AG10803 (cell line): ENCODE measurements around the gene TPO.
"Not testable (repeated sequence)": the region's sequence is repeated elsewhere in the genome, so short reads cannot be mapped to it uniquely, and the experiment has no call there.

Experiments used
- DNase-seq: peaks from one replicate; pipeline ENCODE4 v3.0.0; 2010; ENCODE audit warnings: low read depth
- H3K4me3 ChIP-seq: 2 replicates; pipeline ENCODE4 v1.5.1; 2011; ENCODE audit warnings: mild to moderate bottlenecking, low read length, control low read depth
- TF ChIP-seq, protein P1 (sequence below): conservative IDR thresholded peaks from 2 replicates; pipeline ENCODE4 v1.5.1; 2011; ENCODE audit warnings: mild to moderate bottlenecking, low read length, control low read depth, inconsistent platforms

Gene TPO

DNA sequence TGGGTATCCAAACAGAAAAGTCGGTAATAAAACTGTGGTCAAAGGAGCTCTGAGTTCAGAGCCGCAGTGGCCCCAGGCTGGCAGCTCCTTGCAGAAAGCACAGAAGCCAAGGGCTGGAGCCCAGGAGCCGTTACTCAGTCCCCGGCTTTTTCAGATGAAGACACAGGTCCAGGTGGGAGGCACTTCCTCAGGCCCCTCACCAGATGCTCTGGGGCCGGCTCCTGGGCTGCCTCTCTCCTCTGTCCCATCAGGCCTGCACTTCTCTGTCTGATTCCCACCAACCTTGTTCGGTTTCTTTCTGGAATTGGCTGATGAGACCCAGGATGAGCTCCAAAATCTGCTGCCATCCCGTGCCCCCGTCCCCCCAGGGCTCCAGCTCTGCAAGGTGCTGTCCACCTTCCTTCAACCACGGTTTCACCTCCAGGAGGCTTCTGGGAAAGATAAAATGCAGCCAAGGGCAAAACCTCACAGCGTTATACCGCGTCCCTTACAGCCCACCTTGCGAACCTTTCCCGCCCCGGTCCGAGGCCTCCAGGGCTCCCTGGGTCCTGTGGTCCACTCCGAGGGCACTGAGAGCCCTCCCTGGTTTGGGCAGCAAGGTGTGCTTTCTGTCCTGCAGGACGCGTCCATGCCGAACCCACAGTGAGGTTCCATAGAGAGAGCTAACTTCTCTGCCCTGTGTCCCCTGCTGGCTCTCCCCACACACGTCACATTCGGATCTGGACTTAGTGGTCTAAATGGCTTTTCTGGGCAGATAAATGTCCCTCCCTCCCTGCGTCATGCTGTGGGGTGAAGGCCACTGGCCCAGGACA is 102.9 kb downstream of the TPO start:
- no peak for DNase-seq
- H3K4me3 ChIP-seq: no peak overlapping the region
- TF ChIP-seq, protein P1, sequence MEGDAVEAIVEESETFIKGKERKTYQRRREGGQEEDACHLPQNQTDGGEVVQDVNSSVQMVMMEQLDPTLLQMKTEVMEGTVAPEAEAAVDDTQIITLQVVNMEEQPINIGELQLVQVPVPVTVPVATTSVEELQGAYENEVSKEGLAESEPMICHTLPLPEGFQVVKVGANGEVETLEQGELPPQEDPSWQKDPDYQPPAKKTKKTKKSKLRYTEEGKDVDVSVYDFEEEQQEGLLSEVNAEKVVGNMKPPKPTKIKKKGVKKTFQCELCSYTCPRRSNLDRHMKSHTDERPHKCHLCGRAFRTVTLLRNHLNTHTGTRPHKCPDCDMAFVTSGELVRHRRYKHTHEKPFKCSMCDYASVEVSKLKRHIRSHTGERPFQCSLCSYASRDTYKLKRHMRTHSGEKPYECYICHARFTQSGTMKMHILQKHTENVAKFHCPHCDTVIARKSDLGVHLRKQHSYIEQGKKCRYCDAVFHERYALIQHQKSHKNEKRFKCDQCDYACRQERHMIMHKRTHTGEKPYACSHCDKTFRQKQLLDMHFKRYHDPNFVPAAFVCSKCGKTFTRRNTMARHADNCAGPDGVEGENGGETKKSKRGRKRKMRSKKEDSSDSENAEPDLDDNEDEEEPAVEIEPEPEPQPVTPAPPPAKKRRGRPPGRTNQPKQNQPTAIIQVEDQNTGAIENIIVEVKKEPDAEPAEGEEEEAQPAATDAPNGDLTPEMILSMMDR: no peak

DNA sequence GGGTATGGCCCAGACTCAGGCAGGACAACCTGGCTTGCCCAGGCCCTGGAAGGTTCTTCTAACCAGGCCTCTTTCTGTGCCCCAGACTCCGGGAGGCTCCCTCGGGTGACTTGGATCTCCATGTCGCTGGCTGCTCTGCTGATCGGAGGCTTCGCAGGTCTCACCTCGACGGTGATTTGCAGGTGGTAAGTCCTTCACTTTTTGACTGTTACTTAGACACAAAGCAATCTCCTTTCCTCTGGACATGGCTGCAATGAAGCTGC is 103.5 kb downstream of the TPO start:
- TF ChIP-seq, protein P1: no peak

DNA sequence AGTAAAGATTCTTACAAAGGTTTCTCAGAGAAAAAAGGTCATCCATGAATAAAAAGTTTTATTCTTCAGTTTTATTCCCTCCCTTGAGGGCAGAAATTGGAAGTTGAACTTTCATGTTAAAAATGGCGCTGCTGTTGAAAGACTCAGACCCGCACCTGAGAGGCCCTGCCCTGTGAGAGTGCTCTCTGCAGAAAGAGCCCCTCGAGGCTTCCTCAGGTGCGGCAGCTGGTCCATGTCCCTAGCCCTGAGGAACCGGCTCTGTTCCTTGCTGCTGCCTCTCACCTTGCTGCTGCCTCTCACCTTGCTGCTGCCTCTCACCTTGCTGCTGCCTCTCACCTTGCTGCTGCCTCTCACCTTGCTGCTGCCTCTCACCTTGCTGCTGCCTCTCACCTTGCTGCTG is 104.0 kb downstream of the TPO start:
- not testable (repeated sequence) for DNase-seq, H3K4me3 ChIP-seq

More for the DNA sequence above, 103.5 kb downstream of the TPO start:
- no peak overlapping the region for H3K4me3 ChIP-seq
- DNase-seq: no peak

DNA sequence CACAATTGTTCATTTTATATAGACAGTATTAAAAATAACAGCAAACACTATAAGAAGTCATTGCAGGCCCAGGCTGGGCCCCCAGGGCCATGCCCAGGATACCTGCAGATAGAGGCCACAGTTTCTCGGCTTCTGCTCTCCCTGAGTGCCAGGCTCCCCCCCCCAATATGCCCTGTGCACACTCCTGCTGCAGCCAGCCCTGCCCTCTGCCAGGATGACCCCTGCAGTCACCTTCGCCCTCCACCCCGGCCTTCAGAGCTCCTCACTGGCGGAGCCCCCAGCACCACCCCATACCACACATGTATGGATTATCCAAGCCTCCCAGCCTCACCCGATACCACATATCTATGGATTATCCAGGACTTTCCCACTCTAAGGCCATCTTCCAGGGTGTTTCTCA is 104.5 kb downstream of the TPO start:
- TF ChIP-seq, protein P1: no peak
- H3K4me3 ChIP-seq: no peak overlapping the region
- no peak for DNase-seq

DNA sequence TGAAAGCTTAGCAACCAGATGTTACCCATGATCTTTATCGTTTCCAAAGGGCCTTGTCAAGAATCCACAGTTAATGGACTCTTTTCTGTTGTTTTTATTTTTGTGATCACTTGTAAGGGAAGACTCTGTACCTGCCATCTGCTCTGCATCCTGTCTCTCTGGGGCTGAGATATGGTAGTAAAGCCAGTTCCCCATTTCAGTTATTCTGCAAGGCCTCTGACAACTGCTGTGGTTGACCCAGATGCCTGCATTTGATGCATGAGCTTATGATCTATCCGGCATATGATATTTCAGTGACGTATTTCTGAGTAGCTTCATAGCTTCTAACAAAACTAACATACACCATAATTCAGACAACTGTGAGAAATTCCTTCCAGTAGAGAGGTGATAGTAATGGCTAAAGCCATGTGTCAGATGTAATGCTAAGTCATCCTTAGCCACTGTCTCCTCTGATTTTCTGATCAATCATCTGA is 105.1 kb downstream of the TPO start:
- TF ChIP-seq, protein P1: no peak
- no peak for DNase-seq
- no peak overlapping the region for H3K4me3 ChIP-seq

DNA sequence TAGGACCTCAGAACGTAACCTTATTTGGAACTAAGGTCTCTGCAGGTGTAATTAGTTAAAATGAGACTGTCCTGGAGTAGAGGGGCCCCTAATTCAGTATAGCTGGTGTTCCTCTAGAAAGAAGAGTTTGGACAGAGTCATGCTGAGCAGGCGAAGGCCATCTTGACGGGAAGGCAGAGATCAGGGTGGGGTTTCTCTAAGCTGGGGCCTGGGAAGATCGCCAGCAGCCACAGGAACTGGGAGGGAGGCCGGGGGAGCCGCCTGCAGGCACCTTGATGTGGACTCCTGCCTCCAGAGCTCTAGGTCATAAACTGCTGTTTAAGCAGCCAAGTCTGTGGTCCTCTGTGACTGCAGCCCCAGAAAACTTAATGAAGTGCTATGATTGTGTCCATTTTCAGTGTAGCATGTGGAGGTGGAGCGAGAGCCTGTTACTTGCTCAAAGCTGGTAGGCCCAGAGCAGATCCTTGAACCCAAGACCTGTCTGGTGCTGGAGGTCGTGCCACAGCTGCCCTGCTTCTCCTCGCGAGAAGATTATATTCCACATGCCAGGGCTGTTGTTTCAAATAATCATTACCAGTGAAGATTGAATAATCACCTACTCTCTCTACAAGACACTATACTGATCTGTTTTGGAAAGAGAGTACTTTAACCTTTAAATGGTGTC is 105.7 kb downstream of the TPO start:
- TF ChIP-seq, protein P1: no peak
- DNase-seq: no peak
- no peak overlapping the region for H3K4me3 ChIP-seq

DNA sequence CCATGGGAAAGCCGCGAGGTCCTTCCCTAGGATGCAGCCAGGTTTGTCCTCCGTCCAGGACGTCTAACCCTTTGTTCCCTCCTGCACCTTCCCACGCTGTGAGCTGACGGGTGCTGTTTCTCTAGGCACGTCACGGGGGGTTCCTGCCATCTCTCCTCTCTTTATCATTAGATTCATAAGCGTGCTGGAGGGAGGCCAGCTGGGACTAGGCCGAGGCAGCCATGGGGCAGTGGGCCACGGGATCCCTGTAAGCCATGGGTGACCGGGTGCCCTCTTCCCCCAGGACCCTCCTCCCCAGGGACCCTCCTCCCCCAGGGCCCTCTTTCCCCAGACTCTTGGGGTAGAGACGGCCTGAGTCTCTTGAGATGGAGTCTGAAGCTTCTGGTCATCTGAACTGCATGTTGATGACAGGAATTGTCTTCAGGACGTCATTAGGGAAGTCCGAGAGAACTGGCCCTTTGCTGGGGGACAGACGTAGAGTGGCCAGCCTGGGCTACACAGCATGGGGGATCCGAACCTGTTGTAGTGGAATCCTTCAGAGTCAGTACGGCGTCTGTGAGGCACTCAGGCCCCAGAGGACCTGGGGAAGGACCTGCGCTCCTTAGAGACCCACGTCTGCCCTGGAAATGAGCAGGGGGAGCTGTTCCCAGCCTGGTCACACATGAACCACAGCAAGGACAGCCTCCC is 108.1 kb downstream of the TPO start:
- no peak overlapping the region for H3K4me3 ChIP-seq
- TF ChIP-seq, protein P1: no peak
- no peak for DNase-seq
